RWPE2 (cell line): ENCODE measurements around the gene TMCO1.

ENCODE experiments used
- ATAC-seq: fragments of 200-7000 bp; cut with Tn5 transposase; 3 replicates; pipeline ENCODE4 v1.9.1; 2021; ENCODE audit warnings: low read depth
- DNase-seq: peaks from one replicate; pipeline ENCODE4 v3.0.0-alpha.2; 2020; ENCODE audit warnings: low spot score
- H3K27ac ChIP-seq: fragments of 450-650 bp; 2 replicates; pipeline ENCODE4 v1.5.1; 2017; ENCODE audit warnings: mild to moderate bottlenecking; ENCODE audit not compliant: poor library complexity, severe bottlenecking
- H3K27me3 ChIP-seq: fragments of 250-450 bp; sonication (Bioruptor Pico); 2 replicates; pipeline ENCODE4 v1.5.1; 2021; ENCODE audit warnings: mild to moderate bottlenecking, moderate library complexity; ENCODE audit not compliant: insufficient read depth, poor library complexity, severe bottlenecking
- H3K36me3 ChIP-seq: fragments of 250-450 bp; sonication (Bioruptor Pico); 2 replicates; pipeline ENCODE4 v1.5.1; 2020; ENCODE audit warnings: low read depth, mild to moderate bottlenecking, moderate library complexity
- H3K4me1 ChIP-seq: fragments of 250-450 bp; sonication (Bioruptor Pico); 2 replicates; pipeline ENCODE4 v1.5.1; 2021; ENCODE audit warnings: mild to moderate bottlenecking, moderate library complexity; ENCODE audit not compliant: insufficient read depth, poor library complexity, severe bottlenecking
- H3K4me3 ChIP-seq: fragments of 250-450 bp; sonication (Bioruptor Pico); 2 replicates; pipeline ENCODE4 v1.5.1; 2021; ENCODE audit warnings: mild to moderate bottlenecking, moderate library complexity; ENCODE audit not compliant: severe bottlenecking
- H3K9me3 ChIP-seq: fragments of 250-450 bp; sonication (Bioruptor Pico); 2 replicates; pipeline ENCODE4 v1.5.1; 2021; ENCODE audit warnings: mild to moderate bottlenecking, moderate library complexity; ENCODE audit not compliant: severe bottlenecking
- TF ChIP-seq, protein P1 (sequence below): fragments of 450-650 bp; IDR thresholded peaks from one replicate; pipeline ENCODE4 v1.5.1; 2017; ENCODE audit warnings: mild to moderate bottlenecking, moderate library complexity; ENCODE audit not compliant: poor library complexity, severe bottlenecking

The TMCO1 gene

DNA sequence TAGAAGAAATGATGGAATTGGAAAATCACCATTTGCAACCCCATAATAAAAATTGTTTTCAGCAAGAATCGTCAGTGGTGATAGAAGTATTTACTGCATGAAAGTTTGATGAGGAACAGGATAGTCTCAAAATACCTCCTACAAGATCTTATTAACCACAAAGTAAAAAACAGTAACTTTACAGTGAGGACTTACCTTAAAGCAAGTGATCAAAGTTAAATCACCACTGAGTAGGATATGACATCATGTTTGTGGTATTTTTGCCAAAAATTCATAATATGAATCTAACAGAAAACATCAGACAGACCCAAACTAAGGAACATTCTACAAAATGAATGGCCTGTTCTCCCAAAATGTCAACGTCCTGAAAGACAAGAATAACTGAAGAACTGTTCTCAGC lies 90.2 kb downstream of the TMCO1 start:
- Histone ChIP-seq H3K9me3 (no peaks in the 10 kb centered on the region), H3K4me1 (no peaks in the 10 kb centered on the region), H3K36me3 (peaks cover 83% of the 10 kb centered on the region), H3K27ac (no peak overlapping the region), H3K4me3 (no peak overlapping the region), H3K27me3 (no peaks in the 10 kb centered on the region)
- DNase-seq, result no peak
- ATAC-seq, result no peak
- TF ChIP-seq, protein P1, sequence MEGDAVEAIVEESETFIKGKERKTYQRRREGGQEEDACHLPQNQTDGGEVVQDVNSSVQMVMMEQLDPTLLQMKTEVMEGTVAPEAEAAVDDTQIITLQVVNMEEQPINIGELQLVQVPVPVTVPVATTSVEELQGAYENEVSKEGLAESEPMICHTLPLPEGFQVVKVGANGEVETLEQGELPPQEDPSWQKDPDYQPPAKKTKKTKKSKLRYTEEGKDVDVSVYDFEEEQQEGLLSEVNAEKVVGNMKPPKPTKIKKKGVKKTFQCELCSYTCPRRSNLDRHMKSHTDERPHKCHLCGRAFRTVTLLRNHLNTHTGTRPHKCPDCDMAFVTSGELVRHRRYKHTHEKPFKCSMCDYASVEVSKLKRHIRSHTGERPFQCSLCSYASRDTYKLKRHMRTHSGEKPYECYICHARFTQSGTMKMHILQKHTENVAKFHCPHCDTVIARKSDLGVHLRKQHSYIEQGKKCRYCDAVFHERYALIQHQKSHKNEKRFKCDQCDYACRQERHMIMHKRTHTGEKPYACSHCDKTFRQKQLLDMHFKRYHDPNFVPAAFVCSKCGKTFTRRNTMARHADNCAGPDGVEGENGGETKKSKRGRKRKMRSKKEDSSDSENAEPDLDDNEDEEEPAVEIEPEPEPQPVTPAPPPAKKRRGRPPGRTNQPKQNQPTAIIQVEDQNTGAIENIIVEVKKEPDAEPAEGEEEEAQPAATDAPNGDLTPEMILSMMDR, result no peak
